GM12892 (cell line): ENCODE results near the gene PLA2G12B.

Experiments used
- POLR2A ChIP-seq: IDR thresholded peaks from 2 replicates; pipeline ENCODE4 v1.6.1; 2011; ENCODE audit warnings: low read depth, low read length, control low read depth
- POLR2AphosphoS5 ChIP-seq: IDR thresholded peaks from 2 replicates; pipeline ENCODE4 v1.6.1; 2011; ENCODE audit warnings: low read depth, low read length, control low read depth
- TAF1 ChIP-seq: IDR thresholded peaks from 2 replicates; pipeline ENCODE4 v1.6.1; 2011; ENCODE audit warnings: low read depth, mild to moderate bottlenecking, control low read depth, low read length, borderline replicate concordance

DNA sequence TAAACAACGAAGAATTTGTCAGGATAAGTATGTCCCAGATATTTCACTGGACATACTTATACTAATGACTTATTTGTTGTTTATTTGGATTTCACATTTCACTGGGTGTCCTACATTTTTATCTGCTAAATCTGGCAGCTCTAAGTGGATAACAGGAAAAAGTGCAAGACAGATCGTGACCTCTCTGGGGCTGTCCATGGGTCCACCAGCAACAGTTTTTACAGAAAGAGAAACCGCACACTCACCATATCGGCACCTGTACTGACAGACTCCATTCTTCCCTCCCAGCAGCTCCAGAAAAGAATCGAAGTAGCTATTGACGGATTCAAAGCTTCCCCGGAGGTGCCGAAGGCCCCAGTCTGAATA, 393 bp downstream of the PLA2G12B start:
- TF ChIP-seq POLR2A (no peak), POLR2AphosphoS5 (no peak), TAF1 (no peak)
